Panc1 (cell line): ENCODE measurements around the gene CCDC141. TPM values are rescaled to one million over a fixed set of nuclear protein-coding genes. Genes with fewer than 3 reads are reported as not detected.

Experiments used
- ATAC-seq: fragments of 200-7000 bp; cut with Tn5 transposase; 2 replicates; pipeline ENCODE4 v1.9.1; 2020; ENCODE audit warnings: mild to moderate bottlenecking, moderate library complexity
- BruUV-seq: library from RNA; stranded (reverse); fragments of 400-500 nt; replicated peaks from 2 replicates; lab custom pipeline; 2021; lab: Mats Ljungman, UMichigan
- CTCF ChIA-PET: fragments of 300-600 bp; sonication (Branson Sonifier 250); formaldehyde crosslinking; loops from one replicate; lab custom pipeline; 2022; ENCODE audit warnings: antibody characterized with exemption; lab: Charles Lee
- POLR2A ChIA-PET: fragments of 300-600 bp; sonication (Branson Sonifier 250); formaldehyde crosslinking; loops from one replicate; lab custom pipeline; 2022; ENCODE audit warnings: antibody characterized with exemption; lab: Charles Lee
- DNase-seq: peaks from one replicate; pipeline ENCODE4 v3.0.0-alpha.2; 2010; ENCODE audit warnings: low read depth, low spot score
- H3K27ac ChIP-seq: 2 replicates; pipeline ENCODE4 v1.5.1; 2011; ENCODE audit warnings: mild to moderate bottlenecking, low read length, inconsistent platforms
- H3K27me3 ChIP-seq: fragments of 200-500 bp; sonication (Bioruptor generic); 2 replicates; pipeline ENCODE4 v1.6.0; 2014; ENCODE audit warnings: low read length, inconsistent platforms; ENCODE audit not compliant: control insufficient read depth, insufficient read depth
- H3K36me3 ChIP-seq: fragments of 200-500 bp; sonication (Bioruptor generic); 2 replicates; pipeline ENCODE4 v1.5.1; 2014; ENCODE audit warnings: inconsistent platforms, mild to moderate bottlenecking, low read length, moderate library complexity; ENCODE audit not compliant: control insufficient read depth, insufficient read depth
- H3K4me1 ChIP-seq: 2 replicates; pipeline ENCODE4 v1.5.1; 2011; ENCODE audit warnings: inconsistent platforms, mild to moderate bottlenecking, low read length, moderate library complexity; ENCODE audit not compliant: control insufficient read depth, insufficient read depth
- H3K4me3 ChIP-seq, 2 experiments: 2 replicates each; pipeline ENCODE4 v1.5.1; 2011 to 2012; ENCODE audit warnings: low read depth in 2 of 2, low read length in 2 of 2, mild to moderate bottlenecking in 2 of 2, inconsistent platforms in 1 of 2, moderate library complexity in 1 of 2
- H3K9me3 ChIP-seq: fragments of 200-500 bp; sonication (Bioruptor generic); 2 replicates; pipeline ENCODE4 v1.5.1; 2014; ENCODE audit warnings: low read depth, mild to moderate bottlenecking, inconsistent platforms, low read length, moderate library complexity; ENCODE audit not compliant: control insufficient read depth, insufficient read depth
- POLR2AphosphoS5 ChIP-seq: IDR thresholded peaks from 2 replicates; pipeline ENCODE4 v1.6.1; 2012; ENCODE audit warnings: mild to moderate bottlenecking, low read depth, low read length, moderate library complexity
- SIN3A ChIP-seq: IDR thresholded peaks from 2 replicates; pipeline ENCODE4 v1.6.1; 2012; ENCODE audit warnings: low read depth, mild to moderate bottlenecking, low read length, moderate library complexity, borderline replicate concordance; ENCODE audit not compliant: insufficient read depth
- TCF7L2 ChIP-seq: IDR thresholded peaks from 2 replicates; pipeline ENCODE4 v1.6.1; 2011; ENCODE audit warnings: mild to moderate bottlenecking, low read depth, low read length, inconsistent platforms
- in situ Hi-C: cut with HindIII; loops from 2 replicates; pipeline ENCODE4 v1.10.0; 2016; ENCODE audit warnings: low sequenced_read_pairs, low pct_unique_long_range_greater_than_20kb
- intact Hi-C: fragments of 100-400 bp; cut with micrococcal nuclease; formaldehyde crosslinking; loops from one replicate; pipeline ENCODE4 v1.10.0; 2022; ENCODE audit not compliant: unreplicated experiment
- total RNA-seq: library from RNA; stranded (reverse); gene quantifications from one replicate; pipeline ENCODE4 v1.2.1, GENCODE V29; 2021; ENCODE audit not compliant: unreplicated experiment
- TF ChIP-seq, protein P1 (sequence below): fragments of 450-650 bp; IDR thresholded peaks from 2 replicates; pipeline ENCODE4 v1.5.1; 2017; ENCODE audit warnings: mild to moderate bottlenecking
- TF ChIP-seq, protein P2 (sequence below), 2 experiments: IDR thresholded peaks; 2 replicates each; pipeline ENCODE4 v1.6.1; 2011 to 2012; ENCODE audit warnings: low read depth in 2 of 2, control low read depth in 1 of 2, low read length in 1 of 2, mild to moderate bottlenecking in 1 of 2, moderate library complexity in 1 of 2; ENCODE audit not compliant: insufficient read depth in 1 of 2

Gene CCDC141
- total RNA-seq, 1 experiment from 2014 or later: 0.10 TPM

DNA sequence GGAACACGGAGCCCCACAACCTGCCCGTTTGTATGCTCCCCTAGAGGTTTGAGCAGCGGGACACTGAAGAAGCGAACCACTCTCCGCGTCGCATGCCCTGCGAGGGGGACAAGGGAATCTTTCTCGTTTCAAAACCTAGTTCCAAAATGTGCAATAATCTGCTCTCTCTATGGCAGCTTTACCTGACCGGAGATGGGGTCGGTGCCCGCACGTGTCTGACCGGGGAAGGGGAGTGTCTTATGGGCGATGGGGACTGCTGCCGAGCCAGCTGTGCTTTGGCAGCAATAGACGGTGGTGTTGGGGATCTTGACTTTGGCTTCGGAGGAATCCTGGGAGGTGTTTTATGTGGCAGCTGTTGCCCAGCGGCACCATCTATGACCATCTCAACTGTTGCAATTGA lies 250.6 kb downstream of the CCDC141 start:
- ChIA-PET CTCF (no interaction called here), POLR2A (no interaction called here)
- H3K4me3 ChIP-seq: no peak overlapping the region
- no peaks in the 10 kb centered on the region for H3K4me1 ChIP-seq
- intact Hi-C loops: loop anchor here (10.0 kb wide), 2 partner anchors 325 to 945 kb away; no protein-coding TSS in a partner anchor
- no peak overlapping the region for H3K27ac ChIP-seq
- no peaks in the 10 kb centered on the region for H3K27me3 ChIP-seq
- DNase-seq (no peak), ATAC-seq (no peak)
- H3K36me3 ChIP-seq: no peaks in the 10 kb centered on the region
- TF ChIP-seq, protein P1, sequence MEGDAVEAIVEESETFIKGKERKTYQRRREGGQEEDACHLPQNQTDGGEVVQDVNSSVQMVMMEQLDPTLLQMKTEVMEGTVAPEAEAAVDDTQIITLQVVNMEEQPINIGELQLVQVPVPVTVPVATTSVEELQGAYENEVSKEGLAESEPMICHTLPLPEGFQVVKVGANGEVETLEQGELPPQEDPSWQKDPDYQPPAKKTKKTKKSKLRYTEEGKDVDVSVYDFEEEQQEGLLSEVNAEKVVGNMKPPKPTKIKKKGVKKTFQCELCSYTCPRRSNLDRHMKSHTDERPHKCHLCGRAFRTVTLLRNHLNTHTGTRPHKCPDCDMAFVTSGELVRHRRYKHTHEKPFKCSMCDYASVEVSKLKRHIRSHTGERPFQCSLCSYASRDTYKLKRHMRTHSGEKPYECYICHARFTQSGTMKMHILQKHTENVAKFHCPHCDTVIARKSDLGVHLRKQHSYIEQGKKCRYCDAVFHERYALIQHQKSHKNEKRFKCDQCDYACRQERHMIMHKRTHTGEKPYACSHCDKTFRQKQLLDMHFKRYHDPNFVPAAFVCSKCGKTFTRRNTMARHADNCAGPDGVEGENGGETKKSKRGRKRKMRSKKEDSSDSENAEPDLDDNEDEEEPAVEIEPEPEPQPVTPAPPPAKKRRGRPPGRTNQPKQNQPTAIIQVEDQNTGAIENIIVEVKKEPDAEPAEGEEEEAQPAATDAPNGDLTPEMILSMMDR: no peak
- TF ChIP-seq TCF7L2 (no peak), SIN3A (no peak), POLR2AphosphoS5 (no peak)
- TF ChIP-seq, protein P2, sequence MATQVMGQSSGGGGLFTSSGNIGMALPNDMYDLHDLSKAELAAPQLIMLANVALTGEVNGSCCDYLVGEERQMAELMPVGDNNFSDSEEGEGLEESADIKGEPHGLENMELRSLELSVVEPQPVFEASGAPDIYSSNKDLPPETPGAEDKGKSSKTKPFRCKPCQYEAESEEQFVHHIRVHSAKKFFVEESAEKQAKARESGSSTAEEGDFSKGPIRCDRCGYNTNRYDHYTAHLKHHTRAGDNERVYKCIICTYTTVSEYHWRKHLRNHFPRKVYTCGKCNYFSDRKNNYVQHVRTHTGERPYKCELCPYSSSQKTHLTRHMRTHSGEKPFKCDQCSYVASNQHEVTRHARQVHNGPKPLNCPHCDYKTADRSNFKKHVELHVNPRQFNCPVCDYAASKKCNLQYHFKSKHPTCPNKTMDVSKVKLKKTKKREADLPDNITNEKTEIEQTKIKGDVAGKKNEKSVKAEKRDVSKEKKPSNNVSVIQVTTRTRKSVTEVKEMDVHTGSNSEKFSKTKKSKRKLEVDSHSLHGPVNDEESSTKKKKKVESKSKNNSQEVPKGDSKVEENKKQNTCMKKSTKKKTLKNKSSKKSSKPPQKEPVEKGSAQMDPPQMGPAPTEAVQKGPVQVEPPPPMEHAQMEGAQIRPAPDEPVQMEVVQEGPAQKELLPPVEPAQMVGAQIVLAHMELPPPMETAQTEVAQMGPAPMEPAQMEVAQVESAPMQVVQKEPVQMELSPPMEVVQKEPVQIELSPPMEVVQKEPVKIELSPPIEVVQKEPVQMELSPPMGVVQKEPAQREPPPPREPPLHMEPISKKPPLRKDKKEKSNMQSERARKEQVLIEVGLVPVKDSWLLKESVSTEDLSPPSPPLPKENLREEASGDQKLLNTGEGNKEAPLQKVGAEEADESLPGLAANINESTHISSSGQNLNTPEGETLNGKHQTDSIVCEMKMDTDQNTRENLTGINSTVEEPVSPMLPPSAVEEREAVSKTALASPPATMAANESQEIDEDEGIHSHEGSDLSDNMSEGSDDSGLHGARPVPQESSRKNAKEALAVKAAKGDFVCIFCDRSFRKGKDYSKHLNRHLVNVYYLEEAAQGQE (IDR thresholded peaks at IDR 0.05; ENCODE audit: insufficient read depth in 1 of 2, low read depth in 2 of 2, low read length in 1 of 2): no peak
- H3K9me3 ChIP-seq: no peaks in the 10 kb centered on the region; the same call in 1 of the 2 replicates
- in situ Hi-C loops: no loop called here
- BruUV-seq: no TSS peak

DNA sequence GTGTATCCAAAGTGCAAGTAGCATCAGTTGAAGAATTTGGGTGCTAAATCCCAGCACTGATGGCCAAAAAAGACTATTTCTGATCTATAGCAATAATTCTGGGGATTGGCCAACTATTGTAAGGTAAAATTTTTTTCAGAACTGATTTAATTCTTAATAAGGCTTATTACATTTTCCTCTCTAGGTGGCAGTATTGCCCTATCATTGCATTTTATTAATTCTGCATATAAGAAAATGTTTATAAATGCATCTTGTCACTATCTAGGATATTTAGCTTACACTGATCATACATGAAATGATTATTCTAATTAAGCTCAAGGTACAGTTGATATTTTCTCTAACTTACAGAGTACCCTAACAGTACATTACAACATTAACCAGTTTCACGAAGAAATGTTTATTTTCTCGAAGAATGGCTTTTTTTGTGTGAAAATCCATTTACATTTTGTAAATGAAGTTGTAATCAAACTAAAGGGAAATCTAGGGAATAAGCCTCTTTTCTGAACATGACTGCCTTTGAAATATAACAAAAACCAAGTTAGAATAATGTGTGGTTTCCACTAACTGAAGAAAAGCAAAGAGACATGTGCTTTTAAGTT lies 253.8 kb downstream of the CCDC141 start:
- in situ Hi-C loops: no loop called here
- POLR2A ChIA-PET: no interaction called here
- no peak overlapping the region for H3K27ac ChIP-seq

More for the DNA sequence above, 253.8 kb downstream of the CCDC141 start:
- DNase-seq (peak; percentile 45), ATAC-seq (no peak)
- intact Hi-C loops: loop anchor here (10.0 kb wide), 2 partner anchors 329 to 949 kb away; no protein-coding TSS in a partner anchor
- CTCF ChIA-PET: interaction anchor here (0.7 kb wide), 1 partner anchor 28 kb away, joined by 3 read pairs; no protein-coding TSS in a partner anchor
- no peaks in the 10 kb centered on the region; the same call in 1 of the 2 replicates for H3K9me3 ChIP-seq
- H3K4me3 ChIP-seq: no peak overlapping the region
- no TSS peak for BruUV-seq
- H3K4me1 ChIP-seq: no peaks in the 10 kb centered on the region
- TF ChIP-seq SIN3A: no peak
- TF ChIP-seq, protein P1: peak; percentile 61; the same call in 1 of the 2 replicates
- no peak for TF ChIP-seq POLR2AphosphoS5
- TF ChIP-seq, protein P2 (IDR thresholded peaks at IDR 0.05; ENCODE audit: insufficient read depth in 1 of 2, low read depth in 2 of 2, low read length in 1 of 2): no peak
- no peaks in the 10 kb centered on the region for H3K27me3 ChIP-seq
- H3K36me3 ChIP-seq: no peaks in the 10 kb centered on the region
